Measurements from ENCODE around the gene F10.

The F10 gene

DNA sequence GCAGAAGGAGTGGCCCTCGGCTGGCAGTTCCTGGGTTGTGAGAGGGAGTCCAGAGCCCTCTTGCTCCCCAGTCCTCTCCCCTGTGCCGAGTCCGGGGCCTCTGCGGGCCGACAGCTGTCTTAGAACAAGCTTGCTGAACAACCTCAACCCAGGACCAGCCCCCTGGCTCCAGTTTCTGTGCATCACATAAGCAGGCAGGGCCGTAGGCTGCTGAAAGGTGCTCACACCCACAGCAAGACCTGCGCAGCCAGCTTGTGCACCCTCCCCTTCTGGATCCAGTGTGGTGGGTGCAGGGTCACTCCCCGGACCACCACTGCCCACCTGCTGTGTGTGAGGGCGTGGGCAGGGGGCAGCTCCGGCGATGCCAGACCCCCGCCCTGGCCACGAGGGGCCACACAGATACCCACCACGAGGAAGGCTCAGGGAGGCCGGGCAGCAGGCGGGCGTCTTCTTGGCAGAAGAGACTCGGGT is 42.2 kb upstream of the F10 start:
- H3K4me3 ChIP-seq (ENCODE audit: low read depth, low read length), result no peak overlapping the region
- H3K36me3 ChIP-seq (ENCODE audit: insufficient read depth, low read length), result no peaks in the 10 kb centered on the region
- no peaks in the 10 kb centered on the region for H3K4me1 ChIP-seq (ENCODE audit: control insufficient read depth, insufficient read depth, low read length, unreplicated experiment)
- no peaks in the 10 kb centered on the region for H3K27me3 ChIP-seq (ENCODE audit: insufficient read depth, low read length)
- no peaks in the 10 kb centered on the region for H3K79me2 ChIP-seq (ENCODE audit: control insufficient read depth, insufficient read depth, low read length, unreplicated experiment)
- H3K27ac ChIP-seq (ENCODE audit: low read depth, low read length), result no peak overlapping the region
- no peak overlapping the region for H2AFZ ChIP-seq (ENCODE audit: low read length, unreplicated experiment)

DNA sequence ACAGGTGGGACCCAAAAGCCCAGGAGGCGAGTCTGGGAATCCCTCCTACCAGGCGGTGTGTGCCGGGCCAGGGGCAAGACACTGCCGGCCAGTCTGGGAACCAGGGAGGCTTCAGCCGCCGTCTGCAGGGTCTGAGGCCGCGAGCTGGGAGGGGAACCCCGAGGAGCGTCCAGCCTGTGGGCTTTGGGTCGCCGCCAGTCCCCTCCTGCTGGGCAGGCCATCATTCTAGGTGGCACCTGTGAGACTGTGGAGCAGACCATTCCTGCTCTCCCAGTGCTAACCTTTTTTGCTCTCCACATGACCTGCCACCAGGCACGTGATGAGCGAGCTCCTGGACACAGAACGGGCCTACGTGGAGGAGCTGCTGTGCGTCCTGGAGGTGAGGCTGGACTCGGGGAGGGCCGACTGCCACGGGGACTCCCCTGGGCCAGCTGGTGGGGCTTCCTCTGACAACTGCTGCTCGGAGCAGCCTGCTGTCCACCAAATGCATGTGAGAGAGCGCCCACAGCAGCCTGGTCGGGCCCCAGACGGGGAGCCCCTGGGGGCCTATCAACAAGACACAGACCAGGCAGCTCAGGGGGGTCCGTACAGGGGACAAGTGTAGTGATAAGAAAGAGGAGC is 41.6 kb upstream of the F10 start:
- no peaks in the 10 kb centered on the region for H3K79me2 ChIP-seq (ENCODE audit: control insufficient read depth, insufficient read depth, low read length, unreplicated experiment)
- H3K27ac ChIP-seq (ENCODE audit: low read depth, low read length), result no peak overlapping the region
- no peaks in the 10 kb centered on the region for H3K4me1 ChIP-seq (ENCODE audit: control insufficient read depth, insufficient read depth, low read length, unreplicated experiment)
- H2AFZ ChIP-seq (ENCODE audit: low read length, unreplicated experiment), result no peak overlapping the region
- H3K27me3 ChIP-seq (ENCODE audit: insufficient read depth, low read length), result no peaks in the 10 kb centered on the region
- H3K36me3 ChIP-seq (ENCODE audit: insufficient read depth, low read length), result no peaks in the 10 kb centered on the region
- no peak overlapping the region for H3K4me3 ChIP-seq (ENCODE audit: low read depth, low read length)

DNA sequence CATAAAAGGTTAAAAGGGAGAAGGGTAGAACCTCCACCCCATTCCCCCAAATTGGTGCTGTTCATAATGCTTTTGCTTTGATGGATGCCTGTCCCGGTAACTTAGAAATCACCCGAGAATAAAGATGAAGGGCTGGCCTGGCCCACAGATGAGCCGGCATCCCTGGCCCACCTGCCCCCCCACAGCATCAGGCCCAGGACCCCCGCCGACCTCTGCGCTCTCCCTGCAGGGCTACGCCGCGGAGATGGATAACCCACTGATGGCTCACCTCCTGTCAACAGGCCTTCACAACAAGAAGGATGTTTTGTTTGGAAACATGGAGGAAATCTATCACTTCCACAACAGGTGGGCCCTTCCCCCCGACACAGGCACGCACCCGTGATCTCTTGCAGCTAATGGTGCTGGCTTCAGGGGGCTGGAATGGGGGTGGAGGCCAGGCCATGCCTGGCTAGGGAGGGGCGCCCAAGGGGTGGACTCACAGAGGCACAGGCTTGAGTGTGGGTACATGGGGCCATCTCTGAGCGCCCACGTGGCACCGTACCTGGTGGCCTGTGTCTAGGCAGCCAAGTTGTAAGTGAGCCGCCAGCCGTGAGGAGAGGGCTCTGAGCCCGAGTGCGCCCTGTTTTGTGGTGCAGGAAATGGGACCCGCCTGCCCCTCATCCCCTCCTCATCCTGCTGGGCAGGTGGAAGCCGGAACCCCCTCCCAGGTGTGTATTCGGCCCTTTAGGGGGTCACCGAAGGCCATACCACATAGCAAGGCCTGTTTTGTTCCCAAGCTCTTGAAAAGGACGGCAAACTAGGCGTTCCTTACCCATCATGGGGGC is 40.2 kb upstream of the F10 start:
- Histone ChIP-seq H3K27me3 (ENCODE audit: insufficient read depth, low read length) (no peaks in the 10 kb centered on the region), H3K27ac (ENCODE audit: low read depth, low read length) (no peak overlapping the region), H2AFZ (ENCODE audit: low read length, unreplicated experiment) (no peak overlapping the region), H3K79me2 (ENCODE audit: control insufficient read depth, insufficient read depth, low read length, unreplicated experiment) (no peaks in the 10 kb centered on the region), H3K4me3 (ENCODE audit: low read depth, low read length) (no peak overlapping the region), H3K36me3 (ENCODE audit: insufficient read depth, low read length) (no peaks in the 10 kb centered on the region), H3K4me1 (ENCODE audit: control insufficient read depth, insufficient read depth, low read length, unreplicated experiment) (no peaks in the 10 kb centered on the region)

DNA sequence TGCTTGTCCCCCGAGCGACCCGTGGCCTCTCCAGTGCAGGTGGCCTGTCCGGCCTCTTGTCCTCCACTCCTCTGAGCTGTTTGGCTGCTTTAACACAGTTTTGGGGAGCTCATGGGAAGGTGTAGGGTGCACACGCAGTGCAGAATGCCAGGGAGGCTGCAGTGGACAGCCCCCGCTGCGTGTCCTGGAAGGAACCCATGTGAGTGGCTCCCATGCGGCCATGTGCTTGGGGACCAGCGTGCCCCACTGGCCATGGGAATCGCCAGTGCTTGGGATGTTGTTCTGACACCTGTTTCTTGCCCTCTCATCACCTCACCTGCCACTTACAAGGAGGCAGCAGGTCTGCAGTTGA is 39.6 kb upstream of the F10 start:
- Histone ChIP-seq H3K27ac (ENCODE audit: low read depth, low read length) (no peak overlapping the region), H3K36me3 (ENCODE audit: insufficient read depth, low read length) (no peaks in the 10 kb centered on the region), H2AFZ (ENCODE audit: low read length, unreplicated experiment) (no peak overlapping the region), H3K4me3 (ENCODE audit: low read depth, low read length) (no peak overlapping the region), H3K4me1 (ENCODE audit: control insufficient read depth, insufficient read depth, low read length, unreplicated experiment) (no peaks in the 10 kb centered on the region), H3K79me2 (ENCODE audit: control insufficient read depth, insufficient read depth, low read length, unreplicated experiment) (no peaks in the 10 kb centered on the region), H3K27me3 (ENCODE audit: insufficient read depth, low read length) (no peaks in the 10 kb centered on the region)

DNA sequence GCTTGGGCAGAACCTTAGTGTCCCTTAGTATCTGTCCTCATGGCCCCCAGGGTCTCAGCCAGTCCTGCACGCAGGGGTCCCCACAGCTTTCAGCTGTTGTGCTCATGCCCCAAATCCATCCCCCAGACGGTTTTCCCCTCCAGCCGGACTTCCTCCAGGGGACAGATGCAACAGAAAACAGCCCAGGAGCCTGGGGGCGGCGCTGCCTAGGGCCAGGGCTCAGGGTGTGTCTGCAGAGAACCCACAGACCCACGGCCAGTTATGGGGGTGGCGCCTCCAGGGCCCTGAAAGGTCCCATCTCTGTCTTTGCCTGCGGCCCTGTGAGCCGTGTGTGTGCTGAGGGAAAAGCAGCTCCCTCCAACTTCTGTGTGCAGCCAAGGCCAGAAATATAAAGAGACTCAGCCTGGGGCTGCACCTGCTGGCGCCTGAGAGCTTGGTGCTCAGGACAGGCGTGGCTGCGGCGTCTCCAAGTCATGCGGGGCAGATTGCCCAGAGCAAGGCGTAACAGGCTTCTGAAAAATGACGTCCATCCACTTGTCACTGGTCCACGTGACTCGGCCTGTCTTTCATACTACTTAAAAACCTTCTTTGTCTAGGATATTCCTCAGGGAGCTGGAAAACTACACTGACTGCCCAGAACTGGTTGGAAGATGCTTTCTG is 39.1 kb upstream of the F10 start:
- no peak overlapping the region for H3K4me3 ChIP-seq (ENCODE audit: low read depth, low read length)
- H2AFZ ChIP-seq (ENCODE audit: low read length, unreplicated experiment), result no peak overlapping the region
- no peak overlapping the region for H3K27ac ChIP-seq (ENCODE audit: low read depth, low read length)
- H3K27me3 ChIP-seq (ENCODE audit: insufficient read depth, low read length), result no peaks in the 10 kb centered on the region
- H3K4me1 ChIP-seq (ENCODE audit: control insufficient read depth, insufficient read depth, low read length, unreplicated experiment), result no peaks in the 10 kb centered on the region
- no peaks in the 10 kb centered on the region for H3K36me3 ChIP-seq (ENCODE audit: insufficient read depth, low read length)
- no peaks in the 10 kb centered on the region for H3K79me2 ChIP-seq (ENCODE audit: control insufficient read depth, insufficient read depth, low read length, unreplicated experiment)

DNA sequence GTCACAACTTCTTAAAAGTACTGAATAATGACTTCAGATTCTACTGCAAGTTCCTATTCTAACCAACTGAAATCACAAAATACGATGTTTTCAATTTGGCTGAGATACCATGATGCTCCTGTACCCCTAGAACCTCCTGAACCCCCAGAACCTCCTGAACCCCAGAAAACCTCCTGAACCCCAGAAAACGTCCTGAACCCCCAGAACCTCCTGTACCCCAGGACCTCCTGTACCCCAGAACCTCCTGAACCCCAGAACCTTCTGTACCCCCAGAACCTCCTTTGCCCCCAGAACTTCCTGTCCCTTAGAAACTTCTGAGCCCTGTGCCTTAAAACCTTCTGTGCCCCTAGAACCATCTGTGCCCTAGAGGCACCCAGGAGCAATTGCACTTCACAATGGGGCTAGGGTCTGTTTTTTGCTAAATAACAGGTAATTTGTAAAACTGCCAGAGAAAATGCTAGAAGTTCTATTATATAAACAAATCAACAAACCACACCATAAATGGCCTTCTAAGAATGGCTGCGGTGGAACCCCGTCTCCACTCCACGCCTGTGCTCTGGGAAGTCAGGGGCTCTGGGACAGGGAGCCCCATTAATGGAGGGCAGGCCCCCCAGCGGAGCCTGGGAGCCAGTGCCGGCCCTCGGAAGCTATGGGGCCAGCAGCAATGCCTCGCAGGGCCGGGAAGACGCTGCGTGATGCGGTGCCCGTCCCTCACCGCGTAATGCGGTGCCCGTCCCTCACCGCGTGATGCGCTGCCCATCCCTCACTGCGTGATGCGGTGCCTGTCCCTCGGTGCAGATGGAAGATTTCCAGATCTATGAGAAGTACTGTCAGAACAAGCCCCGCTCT is 38.3 kb upstream of the F10 start:
- H3K27ac ChIP-seq (ENCODE audit: low read depth, low read length), result no peak overlapping the region

DNA sequence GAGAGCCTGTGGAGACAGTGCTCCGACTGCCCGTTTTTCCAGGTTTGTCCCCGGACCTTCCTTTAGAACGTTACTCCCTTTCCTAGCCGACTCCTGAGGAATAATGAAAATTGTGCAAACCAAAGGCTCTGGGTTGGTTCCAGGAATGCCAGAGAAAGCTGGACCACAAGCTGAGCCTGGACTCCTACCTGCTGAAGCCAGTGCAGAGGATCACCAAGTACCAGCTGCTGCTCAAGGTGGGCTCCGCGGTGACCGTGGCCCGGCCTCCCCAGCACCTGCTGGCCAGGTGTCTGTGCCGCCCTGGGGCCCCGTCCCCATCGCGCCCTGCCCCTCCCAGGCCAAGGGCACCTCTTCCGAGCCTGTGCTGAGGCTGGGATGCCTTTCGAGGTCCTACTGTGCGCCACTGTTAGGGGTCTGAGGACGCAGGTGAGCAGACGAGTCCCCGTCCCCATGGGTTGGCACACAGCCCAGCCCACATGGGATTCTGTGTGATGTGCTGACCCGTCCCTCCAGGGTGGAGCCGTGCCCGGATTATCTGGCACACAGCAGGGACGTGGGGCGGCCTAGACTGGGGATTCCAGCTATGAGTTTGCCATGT is 37.6 kb upstream of the F10 start:
- H3K27me3 ChIP-seq (ENCODE audit: insufficient read depth, low read length), result no peaks in the 10 kb centered on the region
- H2AFZ ChIP-seq (ENCODE audit: low read length, unreplicated experiment), result no peak overlapping the region
- H3K27ac ChIP-seq (ENCODE audit: low read depth, low read length), result no peak overlapping the region
- no peaks in the 10 kb centered on the region for H3K79me2 ChIP-seq (ENCODE audit: control insufficient read depth, insufficient read depth, low read length, unreplicated experiment)
- H3K4me3 ChIP-seq (ENCODE audit: low read depth, low read length), result no peak overlapping the region
- H3K4me1 ChIP-seq (ENCODE audit: control insufficient read depth, insufficient read depth, low read length, unreplicated experiment), result no peaks in the 10 kb centered on the region
- no peaks in the 10 kb centered on the region for H3K36me3 ChIP-seq (ENCODE audit: insufficient read depth, low read length)

More for the DNA sequence above, 38.3 kb upstream of the F10 start:
- Histone ChIP-seq H3K4me1 (ENCODE audit: control insufficient read depth, insufficient read depth, low read length, unreplicated experiment) (no peaks in the 10 kb centered on the region), H3K27me3 (ENCODE audit: insufficient read depth, low read length) (no peaks in the 10 kb centered on the region), H3K4me3 (ENCODE audit: low read depth, low read length) (no peak overlapping the region), H3K36me3 (ENCODE audit: insufficient read depth, low read length) (no peaks in the 10 kb centered on the region), H2AFZ (ENCODE audit: low read length, unreplicated experiment) (no peak overlapping the region), H3K79me2 (ENCODE audit: control insufficient read depth, insufficient read depth, low read length, unreplicated experiment) (no peaks in the 10 kb centered on the region)

DNA sequence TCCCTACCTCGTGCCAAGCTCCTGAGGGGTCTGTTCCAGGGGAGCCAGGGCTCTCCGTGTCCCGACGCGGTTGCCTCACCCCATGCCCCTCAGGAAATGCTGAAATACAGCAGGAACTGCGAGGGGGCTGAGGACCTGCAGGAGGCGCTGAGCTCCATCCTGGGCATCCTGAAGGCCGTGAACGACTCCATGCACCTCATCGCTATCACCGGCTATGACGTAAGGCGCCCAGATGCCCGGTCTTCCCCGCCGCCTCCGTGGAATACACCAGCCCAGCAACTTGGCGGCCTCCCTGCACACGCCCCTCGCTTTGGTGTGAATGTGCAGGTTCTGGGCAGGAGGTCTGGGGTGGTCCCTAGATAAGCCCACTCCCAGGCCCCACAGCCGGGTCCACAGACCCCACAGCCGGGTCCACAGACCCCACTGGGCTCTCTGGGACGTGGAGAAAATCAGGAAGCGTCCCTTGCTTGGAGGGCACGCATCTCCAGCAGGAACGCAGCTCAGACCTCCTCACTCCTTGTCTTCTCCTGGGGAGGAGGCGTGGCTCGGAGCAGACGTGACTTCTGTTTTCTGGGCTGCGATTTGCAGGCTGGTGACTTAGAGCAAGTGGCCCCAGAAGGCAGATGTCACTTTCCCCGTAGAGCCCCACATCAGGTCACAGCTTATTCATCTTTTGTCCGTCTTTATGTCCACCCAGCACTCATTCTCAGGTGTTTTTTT is 36.4 kb upstream of the F10 start:
- H2AFZ ChIP-seq (ENCODE audit: low read length, unreplicated experiment), result no peak overlapping the region
- H3K4me3 ChIP-seq (ENCODE audit: low read depth, low read length), result no peak overlapping the region
- no peaks in the 10 kb centered on the region for H3K4me1 ChIP-seq (ENCODE audit: control insufficient read depth, insufficient read depth, low read length, unreplicated experiment)
- H3K36me3 ChIP-seq (ENCODE audit: insufficient read depth, low read length), result no peaks in the 10 kb centered on the region
- no peaks in the 10 kb centered on the region for H3K27me3 ChIP-seq (ENCODE audit: insufficient read depth, low read length)
- H3K79me2 ChIP-seq (ENCODE audit: control insufficient read depth, insufficient read depth, low read length, unreplicated experiment), result no peaks in the 10 kb centered on the region
- H3K27ac ChIP-seq (ENCODE audit: low read depth, low read length), result no peak overlapping the region

DNA sequence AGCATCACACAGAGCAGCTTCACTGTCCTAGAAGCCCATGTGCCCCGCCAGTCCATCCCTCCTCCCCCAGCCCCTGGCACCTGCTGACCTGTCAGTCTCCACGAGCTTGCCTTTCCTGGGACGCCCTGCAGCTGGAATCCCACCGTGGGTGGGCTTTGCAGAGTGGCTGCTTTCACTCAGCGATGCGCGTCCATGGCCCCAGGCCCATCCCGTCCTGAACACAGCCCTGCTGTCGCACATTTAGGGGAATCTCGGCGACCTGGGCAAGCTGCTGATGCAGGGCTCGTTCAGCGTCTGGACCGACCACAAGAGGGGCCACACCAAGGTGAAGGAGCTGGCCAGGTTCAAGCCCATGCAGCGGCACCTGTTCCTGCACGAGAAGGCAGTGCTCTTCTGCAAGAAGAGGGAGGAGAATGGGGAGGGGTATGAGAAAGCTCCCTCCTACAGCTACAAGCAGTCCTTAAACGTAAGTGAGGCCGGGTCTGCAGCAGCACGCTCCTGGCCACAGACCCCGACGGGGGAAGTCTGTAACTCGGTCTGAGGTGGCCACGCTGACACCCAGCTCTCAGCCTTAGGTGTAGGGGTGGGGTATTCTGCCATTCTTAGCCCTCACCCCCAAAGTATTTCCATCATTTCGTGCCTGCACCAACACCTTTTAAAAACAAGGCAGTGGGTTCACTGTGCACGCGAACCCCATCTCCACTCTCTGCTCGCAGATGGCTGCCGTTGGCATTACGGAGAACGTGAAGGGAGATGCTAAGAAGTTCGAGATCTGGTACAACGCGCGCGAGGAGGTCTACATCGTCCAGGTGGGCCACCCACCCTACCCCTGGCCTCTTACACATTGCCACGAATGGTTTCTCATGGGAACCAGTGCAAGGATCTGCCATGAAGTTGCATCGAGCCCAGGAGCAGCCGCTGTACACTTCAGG is 35.3 kb upstream of the F10 start:
- no peaks in the 10 kb centered on the region for H3K27me3 ChIP-seq (ENCODE audit: insufficient read depth, low read length)
- no peaks in the 10 kb centered on the region for H3K79me2 ChIP-seq (ENCODE audit: control insufficient read depth, insufficient read depth, low read length, unreplicated experiment)
- no peaks in the 10 kb centered on the region for H3K36me3 ChIP-seq (ENCODE audit: insufficient read depth, low read length)
- no peak overlapping the region for H2AFZ ChIP-seq (ENCODE audit: low read length, unreplicated experiment)
- H3K4me3 ChIP-seq (ENCODE audit: low read depth, low read length), result no peak overlapping the region
- H3K27ac ChIP-seq (ENCODE audit: low read depth, low read length), result no peak overlapping the region
- H3K4me1 ChIP-seq (ENCODE audit: control insufficient read depth, insufficient read depth, low read length, unreplicated experiment), result no peaks in the 10 kb centered on the region
